ENCODE measurements around the gene GRIN1. TPM values are rescaled to one million over a fixed set of nuclear protein-coding genes. Genes with fewer than 3 reads are reported as not detected.

The GRIN1 gene
- total and polyA plus RNA-seq, 2 donors (not counting 3 experiments of a cell fraction or from before 2014, with no cell fraction given): not detected

DNA sequence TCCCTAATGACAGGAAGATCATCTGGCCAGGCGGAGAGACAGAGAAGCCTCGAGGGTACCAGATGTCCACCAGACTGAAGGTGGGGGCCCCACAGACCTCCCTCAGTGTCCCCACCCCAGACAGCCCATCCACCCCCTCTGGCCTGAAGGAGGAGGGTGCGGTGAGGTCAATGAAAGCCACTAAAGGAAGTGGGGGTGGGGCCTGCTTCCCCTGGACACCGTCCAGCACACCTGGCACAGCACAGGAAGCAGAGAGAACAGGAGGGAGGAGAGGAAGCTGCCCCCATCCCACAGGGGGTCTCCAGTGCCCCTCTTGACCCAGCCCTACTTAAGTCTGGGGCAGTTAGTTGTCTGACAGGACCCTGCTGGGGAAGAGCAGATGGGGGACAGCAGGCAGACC is 19.7 kb downstream of the GRIN1 start:
- dilution Hi-C loops (cut with MboI; ENCODE audit: extremely low pct_ligation_motif_present, low sequenced_read_pairs): no loop called here
- FAIRE-seq (no peak), DNase-seq (ENCODE audit: low read depth, low spot score) (no peak)
- H3K79me2 ChIP-seq (ENCODE audit: control insufficient read depth, insufficient read depth, low read length): no peaks in the 10 kb centered on the region
- H3K4me3 ChIP-seq (replicated peaks in 1 of 3; ENCODE audit: insufficient read depth in 1 of 3, low read depth in 1 of 3, low read length in 3 of 3): no peak overlapping the region
- no peaks in the 10 kb centered on the region for H3K9me1 ChIP-seq (replicated peaks; ENCODE audit: control insufficient read depth, extremely low read depth, insufficient read depth, low read length)
- intact Hi-C loops (cut with micrococcal nuclease): no loop called here
- H3K4me1 ChIP-seq (ENCODE audit: control insufficient read depth, extremely low read depth, insufficient read depth, low read length): peaks cover 3% of the 10 kb centered on the region
- no TSS peak for BruUV-seq (replicated peaks)
- POLR2A ChIA-PET: no interaction called here
- no peaks in the 10 kb centered on the region for H4K20me1 ChIP-seq (replicated peaks; ENCODE audit: control insufficient read depth, extremely low read depth, insufficient read depth, low read length)
- H3K27me3 ChIP-seq (ENCODE audit: control insufficient read depth in 2 of 2, insufficient read depth in 2 of 2, low read length in 2 of 2): peaks cover 12 to 24% of the 10 kb centered on the region in 2 experiments
- H2AFZ ChIP-seq (ENCODE audit: low read depth, low read length): no peak overlapping the region
- no peaks in the 10 kb centered on the region for H3K9me3 ChIP-seq (replicated peaks; ENCODE audit: control insufficient read depth, insufficient read depth, low read length)
- H3K36me3 ChIP-seq (ENCODE audit: control insufficient read depth in 2 of 2, extremely low read depth in 1 of 2, insufficient read depth in 2 of 2, low read length in 2 of 2): no peaks in the 10 kb centered on the region
- CTCF ChIA-PET: interaction anchor here (1.8 kb wide), 1 partner anchor 18 kb away, joined by 5 read pairs; no protein-coding TSS in a partner anchor
- H3K27ac ChIP-seq (ENCODE audit: insufficient read depth, low read depth, low read length): no peak overlapping the region
- H3K4me2 ChIP-seq (ENCODE audit: insufficient read depth, low read length): no peak overlapping the region
- TF ChIP-seq, protein P1, sequence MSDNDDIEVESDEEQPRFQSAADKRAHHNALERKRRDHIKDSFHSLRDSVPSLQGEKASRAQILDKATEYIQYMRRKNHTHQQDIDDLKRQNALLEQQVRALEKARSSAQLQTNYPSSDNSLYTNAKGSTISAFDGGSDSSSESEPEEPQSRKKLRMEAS (IDR thresholded peaks at IDR 0.05; ENCODE audit: insufficient read depth, insufficient read length): no peak
- TF ChIP-seq GATA2 (IDR thresholded peaks at IDR 0.05; ENCODE audit: insufficient read depth, insufficient read length, low read depth, low read length) (no peak), CTCF (IDR thresholded peaks at IDR 0.05; ENCODE audit: extremely low read depth in 1 of 2, insufficient read depth in 1 of 2, low read depth in 1 of 2, low read length in 2 of 2) (no peak), MYC (IDR thresholded peaks at IDR 0.05; ENCODE audit: low read depth, low read length) (no peak), POLR2A (IDR thresholded peaks at IDR 0.05; ENCODE audit: low read depth, low read length) (no peak), FOS (IDR thresholded peaks at IDR 0.05; ENCODE audit: borderline replicate concordance, insufficient read depth, low read length) (no peak), JUN (IDR thresholded peaks at IDR 0.05; ENCODE audit: borderline replicate concordance, insufficient read depth, insufficient read length, low read depth) (no peak), POLR2AphosphoS5 (IDR thresholded peaks at IDR 0.05; ENCODE audit: insufficient read depth, low read depth, low read length) (no peak), EZH2 (IDR thresholded peaks at IDR 0.05; ENCODE audit: borderline replicate concordance, low read depth, low read length, severe bottlenecking) (no peak)
- H3K9ac ChIP-seq (replicated peaks; ENCODE audit: extremely low read depth, insufficient read depth, low read length): no peak overlapping the region
